Adrenal gland (tissue), 5 donors: Measurements from ENCODE around the gene EPHB1.

Experiments
- CTCF ChIP-seq, 6 experiments: fragments of 450-650 bp in 4 of 6; fragments of 200-600 bp in 2 of 6; sonication (generic) in 1 of 6; IDR thresholded peaks; 1 replicate in 5 of 6; 2 replicates in 1 of 6; pipeline versions ENCODE4 v1.5.1 to v1.8.0; 2016 to 2021; ENCODE audit warnings: antibody characterized with exemption in 6 of 6, mild to moderate bottlenecking in 2 of 6, moderate library complexity in 1 of 6
- POLR2A ChIP-seq, 2 donors: fragments of 450-650 bp; IDR thresholded peaks; one replicate each; pipeline ENCODE4 v1.6.1; 2017; ENCODE audit warnings: antibody characterized with exemption in 2 of 2, mild to moderate bottlenecking in 2 of 2, moderate library complexity in 1 of 2
- donor health status: DM: no; HTN: no; CAD: no.

- TF ChIP-seq CTCF (IDR thresholded peaks at IDR 0.05) (no peak), POLR2A (IDR thresholded peaks at IDR 0.05) (no peak)
These were observed 88.8 kb downstream of the EPHB1 start for GRCh38 chr3:134883697-134884385.
